HCT116 (cell line): ENCODE measurements around the gene CNN2. TPM values are rescaled to one million over a fixed set of nuclear protein-coding genes. Genes with fewer than 3 reads are reported as not detected.
A peak's percentile ranks its signal among the peaks of the same experiment; 100 is the strongest.

ENCODE experiments used
- ATAC-seq: fragments of 200-7000 bp; cut with Tn5 transposase; 2 replicates; pipeline ENCODE4 v1.9.1; 2020; ENCODE audit warnings: mild to moderate bottlenecking, moderate library complexity
- BruUV-seq: library from RNA; stranded (reverse); fragments of 400-500 nt; replicated peaks from 2 replicates; lab custom pipeline; 2021; lab: Mats Ljungman, UMichigan
- CTCF ChIA-PET: fragments of 300-600 bp; sonication (Branson Sonifier 250); formaldehyde crosslinking; loops from one replicate; lab custom pipeline; 2021; ENCODE audit warnings: antibody characterized with exemption; lab: Charles Lee
- POLR2A ChIA-PET: fragments of 300-600, 350-600 bp; sonication (Branson Sonifier 250); formaldehyde crosslinking; loops from one replicate; lab custom pipeline; 2021; ENCODE audit warnings: antibody characterized with exemption; lab: Charles Lee
- RAD21 ChIA-PET, 2 experiments: fragments of 300-600 bp; sonication (Branson Sonifier 250); formaldehyde crosslinking; loops; one replicate each; lab custom pipeline; 2023; ENCODE audit warnings: low total read pairs in 2 of 2; ENCODE audit not compliant: uncharacterized antibody in 2 of 2, unreplicated experiment in 2 of 2, low non-redundant PET in 1 of 2; lab: Charles Lee
- DNase-seq: peaks from one replicate; pipeline ENCODE4 v3.0.0-alpha.2; 2010; ENCODE audit warnings: low read depth, low spot score
- H2AFZ ChIP-seq: fragments of 200-600 bp; shearing (Covaris generic), sonication (generic); 2 replicates; pipeline ENCODE4 v1.6.1; 2017; ENCODE audit warnings: low read depth, mixed run types, mixed read lengths, antibody characterized with exemption, low read length; ENCODE audit not compliant: poor library complexity, severe bottlenecking
- H3K27ac ChIP-seq: 2 replicates; pipeline ENCODE4 v1.5.1; 2012; ENCODE audit warnings: low read depth, low read length
- H3K27me3 ChIP-seq: fragments of 200-600 bp; sonication (generic); 2 replicates; pipeline ENCODE4 v1.6.1; 2016; ENCODE audit warnings: mixed run types, low read length, mixed read lengths; ENCODE audit not compliant: insufficient read depth
- H3K36me3 ChIP-seq, 2 experiments: fragments of 200-500 bp in 1 of 2; fragments of 200-600 bp in 1 of 2; sonication (Bioruptor generic) in 1 of 2; sonication (generic) in 1 of 2; 2 replicates each; pipeline versions ENCODE4 v1.5.1 to v1.6.1; 2014 to 2016; ENCODE audit warnings: low read length in 2 of 2, inconsistent platforms in 1 of 2, mixed read lengths in 1 of 2, mixed run types in 1 of 2; ENCODE audit not compliant: insufficient read depth in 2 of 2, control insufficient read depth in 1 of 2
- H3K4me1 ChIP-seq, 2 experiments: fragments of 200-600 bp in 1 of 2; sonication (generic) in 1 of 2; 2 replicates each; pipeline versions ENCODE4 v1.5.1 to v1.6.1; 2012 to 2017; ENCODE audit warnings: low read length in 2 of 2, inconsistent platforms in 1 of 2, mild to moderate bottlenecking in 1 of 2, mixed read lengths in 1 of 2, mixed run types in 1 of 2, moderate library complexity in 1 of 2; ENCODE audit not compliant: insufficient read depth in 2 of 2, control insufficient read depth in 1 of 2
- H3K4me2 ChIP-seq: fragments of 200-600 bp; sonication (generic); 2 replicates; pipeline ENCODE4 v1.6.1; 2017; ENCODE audit warnings: mixed run types, low read length, mixed read lengths
- H3K4me3 ChIP-seq, 2 experiments: fragments of 200-600 bp in 1 of 2; sonication (generic) in 1 of 2; replicated peaks in 1 of 2; 2 replicates each; pipeline ENCODE4 v1.5.1; 2011 to 2016; ENCODE audit warnings: low read length in 2 of 2, control low read depth in 1 of 2, low read depth in 1 of 2, mild to moderate bottlenecking in 1 of 2, mixed read lengths in 1 of 2, mixed run types in 1 of 2
- H3K79me2 ChIP-seq: fragments of 200-600 bp; sonication (generic); 2 replicates; pipeline ENCODE4 v1.6.1; 2017; ENCODE audit warnings: mild to moderate bottlenecking, mixed run types, low read length, moderate library complexity, mixed read lengths; ENCODE audit not compliant: insufficient read depth
- H3K9ac ChIP-seq: fragments of 200-600 bp; sonication (generic); 2 replicates; pipeline ENCODE4 v1.6.1; 2016; ENCODE audit warnings: low read length, mixed read lengths
- H3K9me2 ChIP-seq: fragments of 200-600 bp; sonication (generic), shearing (Covaris generic); 2 replicates; pipeline ENCODE4 v1.6.1; 2017; ENCODE audit warnings: mixed run types, mild to moderate bottlenecking, moderate library complexity; ENCODE audit not compliant: insufficient read depth
- H3K9me3 ChIP-seq, 2 experiments: fragments of 200-500 bp in 1 of 2; fragments of 200-600 bp in 1 of 2; sonication (Bioruptor generic) in 1 of 2; sonication (generic) in 1 of 2; 2 replicates each; pipeline ENCODE4 v1.6.1; 2014 to 2017; ENCODE audit warnings: low read length in 2 of 2, mixed read lengths in 2 of 2, inconsistent platforms in 1 of 2, low read depth in 1 of 2, mild to moderate bottlenecking in 1 of 2, mixed run types in 1 of 2, moderate library complexity in 1 of 2; ENCODE audit not compliant: control insufficient read depth in 1 of 2, insufficient read depth in 1 of 2
- H4K20me1 ChIP-seq: fragments of 200-600 bp; sonication (generic), shearing (Covaris generic); 2 replicates; pipeline ENCODE4 v1.6.1; 2017; ENCODE audit warnings: mixed run types, mild to moderate bottlenecking, moderate library complexity; ENCODE audit not compliant: insufficient read depth
- CBX3 ChIP-seq: IDR thresholded peaks from 2 replicates; pipeline ENCODE4 v1.6.1; 2012; ENCODE audit warnings: low read depth
- JUND ChIP-seq: IDR thresholded peaks from 2 replicates; pipeline ENCODE4 v1.6.1; 2012
- POLR2A ChIP-seq: IDR thresholded peaks from 2 replicates; pipeline ENCODE4 v1.7.0; 2011; ENCODE audit warnings: borderline replicate concordance; ENCODE audit not compliant: insufficient read depth, insufficient read length; ENCODE audit errors: extremely low read depth
- POLR2AphosphoS5 ChIP-seq: IDR thresholded peaks from 2 replicates; pipeline ENCODE4 v1.6.1; 2011; ENCODE audit warnings: mild to moderate bottlenecking, low read depth, low read length, moderate library complexity
- RAD21 ChIP-seq: IDR thresholded peaks from 2 replicates; pipeline ENCODE4 v1.6.1; 2012; ENCODE audit warnings: low read depth, mild to moderate bottlenecking
- SIN3A ChIP-seq: IDR thresholded peaks from 2 replicates; pipeline ENCODE4 v1.6.1; 2012; ENCODE audit warnings: low read depth
- YY1 ChIP-seq: IDR thresholded peaks from 2 replicates; pipeline ENCODE4 v1.6.1; 2011; ENCODE audit warnings: low read length, low read depth, moderate library complexity, mild to moderate bottlenecking; ENCODE audit not compliant: insufficient replicate concordance; ENCODE audit errors: extremely low read depth
- ZFX ChIP-seq: fragments of 450-650 bp; IDR thresholded peaks from 2 replicates; pipeline ENCODE4 v1.6.1; 2017
- intact Hi-C: fragments of 100-400 bp; cut with micrococcal nuclease; formaldehyde crosslinking; loops from 2 replicates; pipeline ENCODE4 v1.10.0; 2022
- total RNA-seq: library from RNA; stranded (reverse); gene quantifications from one replicate; pipeline ENCODE4 v1.2.1, GENCODE V29; 2021; ENCODE audit not compliant: unreplicated experiment
- TF ChIP-seq, protein P1 (sequence below): IDR thresholded peaks from 2 replicates; pipeline ENCODE4 v1.6.1; 2012

CNN2 gene
- total RNA-seq, 1 experiment from 2014 or later, result 212 TPM

DNA sequence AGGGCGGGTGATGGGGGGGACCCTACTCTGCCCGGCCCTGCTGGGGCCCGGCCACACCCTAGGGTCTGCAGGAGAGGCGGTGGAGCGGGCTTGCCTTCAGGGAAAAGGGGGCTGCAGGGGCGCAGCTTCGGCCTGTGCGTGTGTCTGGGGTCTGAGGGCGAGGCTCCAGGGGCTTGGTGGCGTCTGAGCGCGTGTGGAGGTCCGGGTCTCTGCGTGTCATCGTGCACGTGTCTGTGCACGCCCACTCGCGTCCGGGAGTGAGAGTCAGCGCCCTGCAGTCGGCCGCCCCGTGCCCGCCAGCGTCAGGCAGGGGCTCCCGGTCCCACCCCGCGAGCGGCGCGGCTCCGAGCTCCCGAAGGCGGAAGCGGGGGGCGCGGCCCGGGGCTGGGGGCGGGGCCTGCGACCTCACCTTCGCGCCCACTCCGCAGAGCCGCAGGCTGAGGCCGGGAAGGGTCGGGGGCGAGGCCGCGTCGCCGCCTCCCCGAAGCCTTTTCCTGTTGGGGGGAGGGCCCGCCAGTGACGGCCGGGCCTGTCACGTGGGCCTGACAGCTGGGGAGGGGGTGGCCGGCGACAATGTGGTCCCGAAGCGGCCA is 40.4 kb downstream of the CNN2 start, which contains the start of gene ARHGAP45:
ARHGAP45 (plus strand) TSS at position 420 of the 593 bp plus-strand sequence. CDS start 239 bp downstream, outside the sequence.
- intact Hi-C loops, result no loop called here
- Histone ChIP-seq H3K9me3 (no peaks in the 10 kb centered on the region), H3K27me3 (no peaks in the 10 kb centered on the region), H3K4me3 (peak within 1 kb of the TSS; percentile 64 to 78), H3K9ac (peak within 1 kb of the TSS; percentile 92), H3K36me3 (0 out of 4 replicates have a peak, but pooled peaks cover 0 to 3% of the 10 kb centered on the region in 2 experiments), H3K4me2 (peak within 1 kb of the TSS; percentile 94), H3K4me1 (peaks cover 36 to 71% of the 10 kb centered on the region in 2 experiments), H3K79me2 (peaks cover 26% of the 10 kb centered on the region; the same call in 1 of the 2 replicates), H3K27ac (peak within 1 kb of the TSS; percentile 100), H2AFZ (no peak within 1 kb of the TSS), H4K20me1 (no peaks in the 10 kb centered on the region), H3K9me2 (no peaks in the 10 kb centered on the region)
- DNase-seq (no peak), ATAC-seq (peak; percentile 24)
- no TSS peak for BruUV-seq
- CTCF ChIA-PET, result interaction anchor here (0.6 to 1.3 kb wide), 2 partner anchors 24 to 180 kb away, joined by 3 to 4 read pairs; no protein-coding TSS in a partner anchor
- POLR2A ChIA-PET, result interaction anchor here (1.4 to 2.4 kb wide), 4 partner anchors 8 to 200 kb away, joined by 3 to 8 read pairs (median 6); partner anchors contain the start of gene RNU6-2
- RAD21 ChIA-PET, result no interaction called here
- TF ChIP-seq RAD21 (no peak), POLR2A (no peak), JUND (no peak), CBX3 (no peak), YY1 (no peak), POLR2AphosphoS5 (peak; percentile 31; the same call in 1 of the 2 replicates), SIN3A (no peak), ZFX (0 out of 2 replicates have a peak, but pooled peaks have one; percentile 12)
- TF ChIP-seq, protein P1, sequence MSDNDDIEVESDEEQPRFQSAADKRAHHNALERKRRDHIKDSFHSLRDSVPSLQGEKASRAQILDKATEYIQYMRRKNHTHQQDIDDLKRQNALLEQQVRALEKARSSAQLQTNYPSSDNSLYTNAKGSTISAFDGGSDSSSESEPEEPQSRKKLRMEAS, result peak; percentile 75; the same call in 1 of the 2 replicates
